Measurements from ENCODE around the gene TRUB2.

The TRUB2 gene

GRCh38 chr9:128322404-128323211, at the start of gene TRUB2, which contains the start of gene COQ4:
TRUB2 (minus strand) TSS chr9:128322447; CDS start chr9:128322408, 39 bp downstream.
COQ4 (plus strand) TSS chr9:128322839; CDS start chr9:128322859, 20 bp downstream.
- peak within 1 kb of the TSS; percentile 98 for H3K4me3 ChIP-seq (ENCODE audit: low read depth, low read length)

- peak overlapping the region; percentile 95 for H3K4me3 ChIP-seq (ENCODE audit: low read depth, low read length)
Measured at GRCh38 chr9:128371630-128372117, 49.4 kb upstream of the TRUB2 start.

GRCh38 chr9:128370752-128371629, 48.7 kb upstream of the TRUB2 start, which contains the start of gene URM1:
URM1 (plus strand) TSS chr9:128371374; CDS start chr9:128371381, 7 bp downstream.
- H3K4me3 ChIP-seq (ENCODE audit: low read depth, low read length): peak within 1 kb of the TSS; percentile 95

- H3K4me3 ChIP-seq (ENCODE audit: low read depth, low read length): peak overlapping the region; percentile 95
Measured at GRCh38 chr9:128370367-128370751, 48.1 kb upstream of the TRUB2 start.

GRCh38 chr9:128369024-128369706, 46.9 kb upstream of the TRUB2 start:
- H3K4me3 ChIP-seq (ENCODE audit: low read depth, low read length): no peak overlapping the region

- H3K4me3 ChIP-seq (ENCODE audit: low read depth, low read length): no peak overlapping the region
Measured at GRCh38 chr9:128365525-128365924, 43.3 kb upstream of the TRUB2 start.

- H3K4me3 ChIP-seq (ENCODE audit: low read depth, low read length): no peak overlapping the region
Measured at GRCh38 chr9:128362774-128363173, 40.5 kb upstream of the TRUB2 start.

- no peak overlapping the region for H3K4me3 ChIP-seq (ENCODE audit: low read depth, low read length)
Measured at GRCh38 chr9:128361986-128362646, 39.9 kb upstream of the TRUB2 start.

- no peak overlapping the region for H3K4me3 ChIP-seq (ENCODE audit: low read depth, low read length)
Measured at GRCh38 chr9:128361296-128361985, 39.2 kb upstream of the TRUB2 start.

- H3K4me3 ChIP-seq (ENCODE audit: low read depth, low read length): no peak overlapping the region
Measured at GRCh38 chr9:128360826-128361225, 38.6 kb upstream of the TRUB2 start.

GRCh38 chr9:128358861-128359260, 36.6 kb upstream of the TRUB2 start:
- no peak overlapping the region for H3K4me3 ChIP-seq (ENCODE audit: low read depth, low read length)

GRCh38 chr9:128358090-128358489, 35.8 kb upstream of the TRUB2 start:
- H3K4me3 ChIP-seq (ENCODE audit: low read depth, low read length): no peak overlapping the region

GRCh38 chr9:128355451-128355850, 33.2 kb upstream of the TRUB2 start:
- no peak overlapping the region for H3K4me3 ChIP-seq (ENCODE audit: low read depth, low read length)

- H3K4me3 ChIP-seq (ENCODE audit: low read depth, low read length): no peak overlapping the region
Measured at GRCh38 chr9:128349772-128350171, 27.5 kb upstream of the TRUB2 start.

GRCh38 chr9:128349125-128349524, 26.9 kb upstream of the TRUB2 start:
- H3K4me3 ChIP-seq (ENCODE audit: low read depth, low read length): no peak overlapping the region

GRCh38 chr9:128344931-128345605, 22.8 kb upstream of the TRUB2 start:
- no peak overlapping the region for H3K4me3 ChIP-seq (ENCODE audit: low read depth, low read length)

- H3K4me3 ChIP-seq (ENCODE audit: low read depth, low read length): no peak overlapping the region
Measured at GRCh38 chr9:128343855-128344254, 21.6 kb upstream of the TRUB2 start.

GRCh38 chr9:128342971-128343680, 20.9 kb upstream of the TRUB2 start:
- H3K4me3 ChIP-seq (ENCODE audit: low read depth, low read length): no peak overlapping the region

GRCh38 chr9:128341435-128341849, 19.2 kb upstream of the TRUB2 start:
- peak overlapping the region; percentile 63 for H3K4me3 ChIP-seq (ENCODE audit: low read depth, low read length)

Measured in iPS-11a (cell line).